ENCODE results near the gene KCNE4. TPM values are rescaled to one million over a fixed set of nuclear protein-coding genes. Genes with fewer than 3 reads are reported as not detected.

Gene KCNE4
- total RNA-seq, 4 donors from 2014 or later = 2.0 to 6.1 (median 3.3) TPM

DNA sequence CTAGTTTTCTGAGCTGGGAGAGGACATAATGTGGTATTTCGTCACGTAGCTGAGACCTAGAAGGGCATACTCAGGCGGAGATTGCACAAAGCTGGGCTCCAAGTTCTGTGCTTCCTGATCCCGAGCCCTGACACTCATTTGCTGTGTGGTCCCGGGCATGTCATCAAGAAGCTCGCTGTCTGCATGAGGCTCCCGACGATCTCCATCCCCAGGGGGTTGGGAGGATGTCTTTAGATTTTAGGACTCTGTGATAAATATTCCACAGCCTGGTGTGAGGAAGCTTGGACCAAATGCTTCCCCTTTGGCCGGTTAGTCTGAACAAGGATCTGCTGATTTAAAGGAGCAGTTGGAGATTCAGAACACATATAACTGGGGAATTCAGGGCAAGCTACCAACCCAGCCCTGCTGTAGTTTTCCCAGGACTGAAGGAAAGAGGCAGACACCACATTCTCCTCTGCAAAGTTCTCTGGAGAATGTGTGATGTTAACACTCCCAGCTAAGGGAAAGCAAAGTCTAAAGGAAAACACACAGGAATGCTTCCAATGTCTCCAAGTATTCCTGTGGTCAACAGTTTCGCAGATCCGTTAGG lies 2.3 kb downstream of the KCNE4 start:
- peak; percentile 56 to 75 for DNase-seq
- Histone ChIP-seq H3K4me1 (peaks cover 5 to 6% of the 10 kb centered on the region in 2 donors), H3K27ac (peak overlapping the region; percentile 76 to 81 (median 77)), H3K4me3 (peak overlapping the region in 3 of 4 donors; percentile 32 to 55 (median 44)), H3K9me3 (no peaks in the 10 kb centered on the region), H3K36me3 (no peaks in the 10 kb centered on the region), H3K27me3 (peaks cover 12 to 27% (median 26%) of the 10 kb centered on the region in 3 donors)
- peak; percentile 66 to 72 for ATAC-seq
- intact Hi-C loops (cut with DNase I; ENCODE audit: low total_unique reads) = loop anchor here (5.0 to 10.0 kb wide), 2 partner anchors 62 to 411 kb away; no protein-coding TSS in a partner anchor
- TF ChIP-seq, protein P1, sequence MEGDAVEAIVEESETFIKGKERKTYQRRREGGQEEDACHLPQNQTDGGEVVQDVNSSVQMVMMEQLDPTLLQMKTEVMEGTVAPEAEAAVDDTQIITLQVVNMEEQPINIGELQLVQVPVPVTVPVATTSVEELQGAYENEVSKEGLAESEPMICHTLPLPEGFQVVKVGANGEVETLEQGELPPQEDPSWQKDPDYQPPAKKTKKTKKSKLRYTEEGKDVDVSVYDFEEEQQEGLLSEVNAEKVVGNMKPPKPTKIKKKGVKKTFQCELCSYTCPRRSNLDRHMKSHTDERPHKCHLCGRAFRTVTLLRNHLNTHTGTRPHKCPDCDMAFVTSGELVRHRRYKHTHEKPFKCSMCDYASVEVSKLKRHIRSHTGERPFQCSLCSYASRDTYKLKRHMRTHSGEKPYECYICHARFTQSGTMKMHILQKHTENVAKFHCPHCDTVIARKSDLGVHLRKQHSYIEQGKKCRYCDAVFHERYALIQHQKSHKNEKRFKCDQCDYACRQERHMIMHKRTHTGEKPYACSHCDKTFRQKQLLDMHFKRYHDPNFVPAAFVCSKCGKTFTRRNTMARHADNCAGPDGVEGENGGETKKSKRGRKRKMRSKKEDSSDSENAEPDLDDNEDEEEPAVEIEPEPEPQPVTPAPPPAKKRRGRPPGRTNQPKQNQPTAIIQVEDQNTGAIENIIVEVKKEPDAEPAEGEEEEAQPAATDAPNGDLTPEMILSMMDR (IDR thresholded peaks at IDR 0.05 in 4 of 5, conservative IDR thresholded peaks at IDR 0.05 in 1 of 5) = no peak
- TF ChIP-seq POLR2A (IDR thresholded peaks at IDR 0.05) = peak in 1 of 2 donors; percentile 32
- in situ Hi-C loops (cut with MboI; ENCODE audit: low sequenced_read_pairs in 4 of 4) = no loop called here

DNA sequence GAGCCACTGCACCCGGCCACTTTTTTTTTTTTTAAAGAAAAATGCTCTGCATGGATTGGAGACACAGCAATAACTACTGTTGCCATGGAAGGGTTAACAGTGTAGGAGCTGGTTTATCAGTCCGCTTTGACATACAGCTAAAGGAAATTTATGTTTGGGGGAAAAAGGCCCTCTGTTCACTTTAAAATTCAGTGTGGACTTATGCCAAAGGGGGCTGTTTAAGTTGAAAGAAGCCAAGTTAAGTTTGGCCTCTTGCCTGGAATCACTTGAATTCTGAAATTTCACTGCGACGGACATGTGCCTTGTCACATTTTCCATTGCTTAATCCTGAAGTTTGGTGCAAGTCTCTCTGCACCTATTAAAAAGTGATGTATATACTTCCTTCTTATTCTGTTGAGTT lies 3.1 kb downstream of the KCNE4 start:
- intact Hi-C loops (cut with DNase I; ENCODE audit: low total_unique reads) = loop anchor here (5.0 to 10.0 kb wide), 2 partner anchors 37 to 410 kb away; no protein-coding TSS in a partner anchor
- Histone ChIP-seq H3K27ac (peak overlapping the region; percentile 76 to 81 (median 77)), H3K36me3 (no peaks in the 10 kb centered on the region), H3K4me3 (peak overlapping the region in 2 of 4 donors; percentile 44 to 55), H3K27me3 (peaks cover 12 to 27% (median 26%) of the 10 kb centered on the region in 3 donors), H3K9me3 (no peaks in the 10 kb centered on the region), H3K4me1 (peaks cover 5 to 6% of the 10 kb centered on the region in 2 donors)
- in situ Hi-C loops (cut with MboI; ENCODE audit: low sequenced_read_pairs in 4 of 4) = no loop called here
- peak in 1 of 2 donors; percentile 10 for ATAC-seq
- TF ChIP-seq POLR2A (IDR thresholded peaks at IDR 0.05) = no peak
- TF ChIP-seq, protein P1 (IDR thresholded peaks at IDR 0.05 in 4 of 5, conservative IDR thresholded peaks at IDR 0.05 in 1 of 5) = no peak
- DNase-seq = no peak

DNA sequence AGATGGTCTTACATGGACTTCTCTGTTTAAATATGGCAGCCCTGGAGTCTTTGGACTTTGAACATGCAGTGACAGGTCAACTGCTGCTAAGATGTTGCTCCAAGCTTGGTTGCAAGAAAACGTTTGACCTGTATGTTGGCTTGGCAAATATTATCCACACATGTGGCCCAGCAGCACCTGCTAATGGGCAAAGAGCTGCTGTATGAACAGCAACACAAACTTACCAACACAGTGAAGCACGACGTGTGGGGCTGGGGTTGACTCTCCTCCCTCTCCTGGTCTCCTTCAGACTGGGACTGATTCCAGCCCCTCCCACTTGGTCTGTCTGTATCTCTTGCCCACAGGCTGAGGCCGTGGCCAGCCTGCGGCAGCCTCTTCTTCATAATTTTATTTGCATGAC lies 3.8 kb downstream of the KCNE4 start:
- intact Hi-C loops (cut with DNase I; ENCODE audit: low total_unique reads) = loop anchor here (5.0 to 10.0 kb wide), 2 partner anchors 36 to 409 kb away; no protein-coding TSS in a partner anchor
- Histone ChIP-seq H3K27ac (peak overlapping the region; percentile 76 to 81 (median 77)), H3K4me1 (peaks cover 5 to 6% of the 10 kb centered on the region in 2 donors), H3K36me3 (no peaks in the 10 kb centered on the region), H3K4me3 (peak overlapping the region in 3 of 4 donors; percentile 25 to 55 (median 44)), H3K27me3 (peaks cover 16 to 25% (median 23%) of the 10 kb centered on the region in 3 donors), H3K9me3 (no peaks in the 10 kb centered on the region)
- in situ Hi-C loops (cut with MboI; ENCODE audit: low sequenced_read_pairs in 4 of 4) = no loop called here
- ATAC-seq (no peak), DNase-seq (no peak)
- TF ChIP-seq, protein P1 (IDR thresholded peaks at IDR 0.05 in 4 of 5, conservative IDR thresholded peaks at IDR 0.05 in 1 of 5) = no peak
- TF ChIP-seq POLR2A (IDR thresholded peaks at IDR 0.05) = no peak

GRCh38 chr2:223056701-223057418 lies 4.9 kb downstream of the KCNE4 start:
- no peaks in the 10 kb centered on the region for H3K9me3 ChIP-seq
- H3K36me3 ChIP-seq = no peaks in the 10 kb centered on the region
- intact Hi-C loops (cut with DNase I; ENCODE audit: low total_unique reads) (loop anchor here (5.0 to 10.0 kb wide), 2 partner anchors 35 to 408 kb away; no protein-coding TSS in a partner anchor), in situ Hi-C loops (cut with MboI; ENCODE audit: low sequenced_read_pairs in 4 of 4) (no loop called here)
- H3K4me1 ChIP-seq = peaks cover 4 to 6% of the 10 kb centered on the region in 2 donors
- DNase-seq (no peak), ATAC-seq (peak in 1 of 2 donors; percentile 22)
- H3K4me3 ChIP-seq = no peak overlapping the region
- peaks cover 17 to 18% (median 18%) of the 10 kb centered on the region in 3 donors for H3K27me3 ChIP-seq
- TF ChIP-seq POLR2A (IDR thresholded peaks at IDR 0.05) = no peak
- TF ChIP-seq, protein P1 (IDR thresholded peaks at IDR 0.05 in 4 of 5, conservative IDR thresholded peaks at IDR 0.05 in 1 of 5) = no peak
- H3K27ac ChIP-seq = peak overlapping the region; percentile 73 to 81 (median 77)
